Measurements from ENCODE around the gene ZNF226. TPM values are rescaled to one million over a fixed set of nuclear protein-coding genes. Genes with fewer than 3 reads are reported as not detected.
"Not testable (repeated sequence)": the region's sequence is repeated elsewhere in the genome, so short reads cannot be mapped to it uniquely, and the experiment has no call there.

ZNF226 gene
- total and polyA plus RNA-seq, 8 donors = 14.5 to 37.7 (median 27.2) TPM

DNA sequence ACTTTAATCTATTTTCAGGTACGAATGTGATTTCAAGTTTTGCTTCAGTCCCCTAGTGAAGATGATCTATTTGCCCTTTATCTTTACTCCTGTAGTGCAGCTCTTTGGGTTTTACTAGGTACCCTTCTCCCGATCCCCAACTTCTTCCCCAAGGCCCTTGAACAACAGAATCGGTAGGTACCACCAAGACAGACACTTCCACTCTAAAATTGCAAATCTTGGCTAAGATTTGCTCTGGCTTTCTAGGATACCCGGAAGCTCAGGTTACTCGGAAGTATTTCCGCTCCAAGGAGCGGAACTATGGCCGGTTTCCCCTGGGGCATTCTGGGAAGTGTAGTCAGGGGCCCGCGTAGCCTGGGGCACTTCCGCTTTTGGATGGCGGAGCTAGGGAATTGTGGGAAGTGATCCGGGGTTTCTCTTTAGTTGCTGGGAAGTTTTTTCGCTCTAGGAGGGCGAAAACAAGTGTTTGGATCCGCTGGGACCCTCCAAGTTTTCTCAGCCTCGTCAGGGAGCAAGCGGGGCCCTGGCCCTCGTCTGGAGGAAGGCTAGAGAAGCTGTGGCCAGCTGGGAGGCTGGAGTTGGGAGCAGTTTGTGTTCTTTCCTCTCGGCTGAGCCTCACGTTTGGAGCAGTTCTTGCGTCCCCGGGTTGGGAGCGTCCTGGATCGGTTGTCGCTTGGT, 42.4 kb downstream of the ZNF226 start:
- H3K27me3 ChIP-seq = no peaks in the 10 kb centered on the region
- ATAC-seq (peak; percentile 98), DNase-seq (peak; percentile 91 to 95 (median 92))
- TF ChIP-seq, protein P1, sequence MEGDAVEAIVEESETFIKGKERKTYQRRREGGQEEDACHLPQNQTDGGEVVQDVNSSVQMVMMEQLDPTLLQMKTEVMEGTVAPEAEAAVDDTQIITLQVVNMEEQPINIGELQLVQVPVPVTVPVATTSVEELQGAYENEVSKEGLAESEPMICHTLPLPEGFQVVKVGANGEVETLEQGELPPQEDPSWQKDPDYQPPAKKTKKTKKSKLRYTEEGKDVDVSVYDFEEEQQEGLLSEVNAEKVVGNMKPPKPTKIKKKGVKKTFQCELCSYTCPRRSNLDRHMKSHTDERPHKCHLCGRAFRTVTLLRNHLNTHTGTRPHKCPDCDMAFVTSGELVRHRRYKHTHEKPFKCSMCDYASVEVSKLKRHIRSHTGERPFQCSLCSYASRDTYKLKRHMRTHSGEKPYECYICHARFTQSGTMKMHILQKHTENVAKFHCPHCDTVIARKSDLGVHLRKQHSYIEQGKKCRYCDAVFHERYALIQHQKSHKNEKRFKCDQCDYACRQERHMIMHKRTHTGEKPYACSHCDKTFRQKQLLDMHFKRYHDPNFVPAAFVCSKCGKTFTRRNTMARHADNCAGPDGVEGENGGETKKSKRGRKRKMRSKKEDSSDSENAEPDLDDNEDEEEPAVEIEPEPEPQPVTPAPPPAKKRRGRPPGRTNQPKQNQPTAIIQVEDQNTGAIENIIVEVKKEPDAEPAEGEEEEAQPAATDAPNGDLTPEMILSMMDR (IDR thresholded peaks at IDR 0.05) = no peak
- H3K4me3 ChIP-seq = peak overlapping the region; percentile 58 to 85
- peak overlapping the region; percentile 79 to 94 for H3K27ac ChIP-seq
- H3K9me3 ChIP-seq = peaks cover 0 to 44% of the 10 kb centered on the region in 2 donors
- no peaks in the 10 kb centered on the region for H3K36me3 ChIP-seq
- intact Hi-C loops (cut with DNase I) = no loop called here
- H3K4me1 ChIP-seq = peaks cover 0 to 4% of the 10 kb centered on the region in 2 donors

DNA sequence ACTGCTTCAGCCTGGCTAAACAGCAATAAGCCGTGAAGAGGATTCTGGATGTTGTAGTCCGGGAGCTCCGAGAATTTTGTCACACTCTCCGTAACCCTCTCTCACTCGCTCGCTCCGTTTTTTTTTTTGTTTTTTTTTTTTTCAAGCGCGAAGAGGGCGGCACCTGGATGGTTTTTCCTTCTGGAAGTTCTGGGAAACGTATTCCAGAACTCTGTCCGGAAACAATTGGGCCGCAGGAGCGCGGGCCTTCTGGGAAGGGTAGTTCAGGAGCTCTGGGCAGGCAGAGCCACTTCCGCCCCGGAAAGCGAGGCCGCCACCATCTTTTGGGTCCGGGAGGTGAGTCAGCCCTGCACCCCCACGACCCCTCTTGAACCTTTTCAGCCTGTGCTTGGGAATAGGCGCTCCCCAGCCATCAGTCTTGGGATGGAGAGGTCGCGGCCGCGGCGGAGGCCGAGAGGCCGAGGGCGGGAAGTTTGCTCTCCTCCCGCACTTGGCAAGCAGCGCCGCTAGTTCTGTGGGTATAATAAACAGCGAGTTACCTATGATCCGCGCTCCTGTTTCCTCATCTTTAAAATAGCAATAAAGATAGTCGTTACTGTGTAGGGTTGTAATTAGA, 47.5 kb downstream of the ZNF226 start, which contains the start of gene ZNF227:
Gene ZNF227, plus strand, starts transcription at position 283 of the 616 bp plus-strand sequence. CDS start 5,261 bp downstream, outside the sequence.
- H3K9me3 ChIP-seq = peaks cover 0 to 25% of the 10 kb centered on the region in 2 donors
- H3K4me3 ChIP-seq = peak within 1 kb of the TSS; percentile 49 to 76
- TF ChIP-seq, protein P1 (IDR thresholded peaks at IDR 0.05) = no peak
- intact Hi-C loops (cut with DNase I) = no loop called here
- H3K27ac ChIP-seq = peak within 1 kb of the TSS; percentile 82 to 85
- DNase-seq = peak; percentile 89 to 96 (median 94)
- H3K36me3 ChIP-seq = peaks cover 0 to 33% of the 10 kb centered on the region in 2 donors
- H3K27me3 ChIP-seq = no peaks in the 10 kb centered on the region
- peaks cover 0 to 11% of the 10 kb centered on the region in 2 donors for H3K4me1 ChIP-seq
- ATAC-seq = peak; percentile 99

DNA sequence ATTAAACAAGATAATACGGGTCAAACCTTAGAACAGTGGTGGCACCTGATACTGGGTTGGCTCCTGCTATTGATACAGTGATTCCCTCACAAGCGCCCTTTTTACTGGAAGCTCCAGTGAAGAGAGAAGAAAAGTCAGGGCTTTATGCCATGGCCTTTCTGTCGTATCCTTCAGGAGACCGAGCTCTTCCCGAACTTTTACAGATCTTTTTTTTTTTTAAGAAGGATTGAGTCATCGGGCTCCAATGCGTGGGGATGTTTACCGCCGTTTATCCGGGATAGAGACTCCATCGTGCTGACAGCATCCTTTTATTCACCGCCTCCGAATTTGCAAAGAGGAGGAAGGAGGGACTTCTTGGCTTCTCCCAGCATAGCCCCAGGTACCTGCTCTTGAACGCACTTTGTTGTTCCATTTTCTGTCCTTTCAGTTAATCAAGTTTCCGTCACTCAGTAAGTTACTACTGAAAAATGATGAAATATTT, 48.0 kb downstream of the ZNF226 start:
- peaks cover 0 to 26% of the 10 kb centered on the region in 2 donors for H3K9me3 ChIP-seq
- intact Hi-C loops (cut with DNase I) = no loop called here
- H3K27me3 ChIP-seq = no peaks in the 10 kb centered on the region
- peaks cover 0 to 11% of the 10 kb centered on the region in 2 donors for H3K4me1 ChIP-seq
- DNase-seq (peak in 1 of 4 donors; percentile 27), ATAC-seq (peak; percentile 37)
- H3K4me3 ChIP-seq = peak overlapping the region; percentile 49 to 76
- H3K27ac ChIP-seq = peak overlapping the region; percentile 82 to 85
- TF ChIP-seq, protein P1 (IDR thresholded peaks at IDR 0.05) = no peak
- H3K36me3 ChIP-seq = peaks cover 0 to 38% of the 10 kb centered on the region in 2 donors

DNA sequence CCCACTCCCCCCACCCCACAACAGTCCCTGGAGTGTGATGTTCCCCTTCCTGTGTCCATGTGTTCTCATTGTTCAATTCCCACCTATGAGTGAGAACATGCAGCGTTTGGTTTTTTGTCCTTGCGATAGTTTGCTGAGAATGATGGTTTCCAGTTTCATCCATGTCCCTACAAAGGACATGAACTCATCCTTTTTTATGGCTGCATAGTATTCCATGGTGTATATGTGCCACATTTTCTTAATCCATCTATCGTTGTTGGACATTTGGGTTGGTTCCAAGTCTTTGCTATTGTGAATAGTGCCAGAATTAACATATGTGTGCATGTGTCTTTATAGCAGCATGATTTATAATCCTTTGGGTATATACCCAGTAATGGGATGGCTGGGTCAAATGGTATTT, 55.0 kb downstream of the ZNF226 start:
- DNase-seq; H3K4me3 ChIP-seq; H3K27me3 ChIP-seq; H3K4me1 ChIP-seq; intact Hi-C loops (cut with DNase I); ATAC-seq; H3K27ac ChIP-seq: not testable (repeated sequence)
- Histone ChIP-seq H3K9me3 (peaks cover 0 to 54% of the 10 kb centered on the region in 2 donors), H3K36me3 (peaks cover 3 to 59% of the 10 kb centered on the region in 2 donors)

DNA sequence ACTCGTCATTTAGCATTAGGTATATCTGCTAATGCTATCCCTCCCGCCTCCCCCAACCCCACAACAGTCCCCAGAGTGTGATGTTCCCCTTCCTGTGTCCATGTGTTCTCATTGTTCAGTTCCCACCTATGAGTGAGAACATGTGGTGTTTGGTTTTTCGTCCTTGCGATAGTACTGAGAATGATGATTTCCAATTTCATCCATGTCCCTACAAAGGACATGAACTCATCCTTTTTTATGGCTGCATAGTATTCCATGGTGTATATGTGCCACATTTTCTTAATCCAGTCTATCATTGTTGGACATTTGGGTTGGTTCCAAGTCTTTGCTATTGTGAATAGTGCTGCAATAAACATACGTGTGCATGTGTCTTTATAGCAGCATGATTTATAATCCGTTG, 55.9 kb downstream of the ZNF226 start:
- H3K27ac ChIP-seq; ATAC-seq; DNase-seq; H3K27me3 ChIP-seq; H3K4me3 ChIP-seq; intact Hi-C loops (cut with DNase I); H3K4me1 ChIP-seq: not testable (repeated sequence)
- peaks cover 3 to 54% of the 10 kb centered on the region in 2 donors for H3K36me3 ChIP-seq
- peaks cover 0 to 54% of the 10 kb centered on the region in 2 donors for H3K9me3 ChIP-seq

DNA sequence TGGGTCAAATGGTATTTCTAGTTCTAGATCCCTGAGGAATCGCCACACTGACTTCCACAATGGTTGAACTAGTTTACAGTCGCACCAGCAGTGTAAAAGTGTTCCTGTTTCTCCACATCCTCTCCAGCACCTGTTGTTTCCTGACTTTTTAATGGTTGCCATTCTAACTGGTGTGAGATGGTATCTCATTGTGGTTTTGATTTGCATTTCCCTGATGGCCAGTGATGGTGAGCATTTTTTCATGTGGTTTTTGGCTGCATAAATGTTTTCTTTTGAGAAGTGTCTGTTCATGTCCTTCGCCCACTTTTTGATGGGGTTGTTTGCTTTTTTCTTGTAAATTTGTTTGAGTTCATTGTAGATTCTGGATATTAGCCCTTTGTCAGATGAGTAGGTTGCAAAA, 56.4 kb downstream of the ZNF226 start:
- Histone ChIP-seq H3K36me3 (peaks cover 3 to 54% of the 10 kb centered on the region in 2 donors), H3K9me3 (peaks cover 0 to 54% of the 10 kb centered on the region in 2 donors)
- H3K4me1 ChIP-seq; ATAC-seq; intact Hi-C loops (cut with DNase I); H3K27me3 ChIP-seq; DNase-seq; H3K4me3 ChIP-seq; H3K27ac ChIP-seq: not testable (repeated sequence)

Other genes with a start within 250 kb of the ZNF226 start
- 10 to 100 TPM; 12.9 to 13.4 TPM for gene ZNF45, start 229.8 kb upstream of the ZNF226 start, total RNA-seq
- gene ZNF45, start 229.8 kb upstream of the ZNF226 start, polyA plus RNA-seq (ENCODE audit: insufficient read length in 6 of 6) = 10 to 100 TPM; 30.1 to 33.4 (median 32.1) TPM
- 1 to 10 TPM; 4.3 to 6.5 TPM for gene ZNF221, start 213.9 kb upstream of the ZNF226 start, total RNA-seq
- 10 to 100 TPM in 1 of 6 donors, 1 to 10 TPM in 5; 6.4 to 11.9 (median 9.4) TPM for gene ZNF221, start 213.9 kb upstream of the ZNF226 start, polyA plus RNA-seq (ENCODE audit: insufficient read length in 6 of 6)
- gene ZNF155, start 180.9 kb upstream of the ZNF226 start, total RNA-seq = 1 to 10 TPM; 7.2 to 8.1 TPM
- gene ZNF155, start 180.9 kb upstream of the ZNF226 start, polyA plus RNA-seq (ENCODE audit: insufficient read length in 6 of 6) = 10 to 100 TPM; 16.3 to 20.6 (median 17.8) TPM
- 1 to 10 TPM; 4.0 to 8.1 TPM for gene ZNF230, start 162.1 kb upstream of the ZNF226 start, total RNA-seq
- 10 to 100 TPM in 1 of 6 donors, 1 to 10 TPM in 5; 7.9 to 10.7 (median 9.4) TPM for gene ZNF230, start 162.1 kb upstream of the ZNF226 start, polyA plus RNA-seq (ENCODE audit: insufficient read length in 6 of 6)
- 1 to 10 TPM; 3.2 to 3.4 TPM for gene ZNF222, start 139.7 kb upstream of the ZNF226 start, total RNA-seq
- gene ZNF222, start 139.7 kb upstream of the ZNF226 start, polyA plus RNA-seq (ENCODE audit: insufficient read length in 6 of 6) = 10 to 100 TPM in 5 of 6 donors, 1 to 10 TPM in 1; 9.6 to 13.4 (median 10.4) TPM
- 1 to 10 TPM; 5.0 to 5.1 TPM for gene ZNF223, start 113.1 kb upstream of the ZNF226 start, total RNA-seq
- 10 to 100 TPM; 11.9 to 16.1 (median 14.1) TPM for gene ZNF223, start 113.1 kb upstream of the ZNF226 start, polyA plus RNA-seq (ENCODE audit: insufficient read length in 6 of 6)
- 1 to 10 TPM; 2.4 to 3.3 TPM for gene ZNF284, start 92.9 kb upstream of the ZNF226 start, total RNA-seq
- gene ZNF284, start 92.9 kb upstream of the ZNF226 start, polyA plus RNA-seq (ENCODE audit: insufficient read length in 6 of 6) = 1 to 10 TPM; 6.1 to 9.9 (median 7.4) TPM
- gene ZNF224, start 70.7 kb upstream of the ZNF226 start, total RNA-seq = 10 to 100 TPM; 21.6 to 21.7 TPM
- 10 to 100 TPM; 43.2 to 52.7 (median 50.9) TPM for gene ZNF224, start 70.7 kb upstream of the ZNF226 start, polyA plus RNA-seq (ENCODE audit: insufficient read length in 6 of 6)
- gene ZNF225, start 51.7 kb upstream of the ZNF226 start, total RNA-seq = 1 to 10 TPM; 4.5 to 5.4 TPM
- 10 to 100 TPM; 11.4 to 14.5 (median 11.6) TPM for gene ZNF225, start 51.7 kb upstream of the ZNF226 start, polyA plus RNA-seq (ENCODE audit: insufficient read length in 6 of 6)
- gene ZNF234, start 23.5 kb upstream of the ZNF226 start, total RNA-seq = 10 to 100 TPM; 11.2 to 13.0 TPM
- gene ZNF234, start 23.5 kb upstream of the ZNF226 start, polyA plus RNA-seq (ENCODE audit: insufficient read length in 6 of 6) = 10 to 100 TPM; 16.1 to 22.2 (median 20.9) TPM
- 10 to 100 TPM; 13.3 to 13.8 TPM for gene ZNF227, start 47.4 kb downstream of the ZNF226 start, total RNA-seq
- gene ZNF227, start 47.4 kb downstream of the ZNF226 start, polyA plus RNA-seq (ENCODE audit: insufficient read length in 6 of 6) = 10 to 100 TPM; 24.8 to 34.9 (median 28.6) TPM
- 1 to 10 TPM in 1 of 2 donors, under 1 TPM in 1; 0.29 to 1.4 TPM for gene ZNF233, start 94.8 kb downstream of the ZNF226 start, total RNA-seq
- gene ZNF233, start 94.8 kb downstream of the ZNF226 start, polyA plus RNA-seq (ENCODE audit: insufficient read length in 6 of 6) = 1 to 10 TPM; 6.0 to 8.3 (median 7.1) TPM
- 1 to 10 TPM; 5.2 to 5.8 TPM for gene ZNF235, start 139.9 kb downstream of the ZNF226 start, total RNA-seq
- 10 to 100 TPM; 11.9 to 15.1 (median 14.4) TPM for gene ZNF235, start 139.9 kb downstream of the ZNF226 start, polyA plus RNA-seq (ENCODE audit: insufficient read length in 6 of 6)
- 1 to 10 TPM; 3.2 to 4.5 TPM for gene ZNF112, start 191.6 kb downstream of the ZNF226 start, total RNA-seq
- gene ZNF112, start 191.6 kb downstream of the ZNF226 start, polyA plus RNA-seq (ENCODE audit: insufficient read length in 6 of 6) = 10 to 100 TPM; 11.7 to 13.1 (median 11.8) TPM
- 1 to 10 TPM; 1.2 to 2.1 TPM for gene ZNF285, start 236.5 kb downstream of the ZNF226 start, total RNA-seq
- 10 to 100 TPM; 10.4 to 15.3 (median 12.4) TPM for gene ZNF285, start 236.5 kb downstream of the ZNF226 start, polyA plus RNA-seq (ENCODE audit: insufficient read length in 6 of 6)

All from left lung (tissue), 10 donors.